ENCODE data around the gene DGKB. TPM values are rescaled to one million over a fixed set of nuclear protein-coding genes. Genes with fewer than 3 reads are reported as not detected.

The DGKB gene
- total and polyA plus RNA-seq, 2 of the 8 experiments (the other 6 are each of a cell fraction or from before 2014, with no cell fraction given): 1.9 to 2.6 TPM

DNA sequence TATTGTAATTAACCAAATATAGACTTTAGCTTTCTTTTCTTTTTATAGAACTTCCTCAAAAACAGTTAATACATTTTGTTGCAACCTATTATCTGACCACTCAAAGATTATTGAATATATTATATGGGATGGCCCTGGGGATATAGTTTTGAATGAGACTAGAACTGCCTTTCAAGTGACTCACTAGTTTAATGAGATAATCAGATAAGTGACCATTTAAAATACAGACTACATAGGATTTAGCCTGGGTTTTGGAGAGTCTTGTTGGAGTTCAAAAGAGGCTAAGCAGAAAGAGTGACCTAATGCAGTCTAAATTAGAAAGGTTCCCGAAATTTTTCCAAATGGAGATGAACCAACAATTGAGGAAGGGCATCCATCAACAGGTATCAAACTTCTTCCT lies 607.9 kb downstream of the DGKB start:
- no peak overlapping the region for H2BK5ac ChIP-seq (ENCODE audit: low read depth, low read length)
- no peak overlapping the region for H2AFZ ChIP-seq (ENCODE audit: low read length)
- H3K4ac ChIP-seq (replicated peaks; ENCODE audit: insufficient read length, low read depth, low read length): no peak overlapping the region
- no peak overlapping the region for H2BK12ac ChIP-seq (ENCODE audit: low read depth, low read length)
- H2BK120ac ChIP-seq (replicated peaks; ENCODE audit: low read depth, low read length): no peak overlapping the region
- H2BK20ac ChIP-seq (ENCODE audit: low read length): no peak overlapping the region
- no peaks in the 10 kb centered on the region for H4K20me1 ChIP-seq (replicated peaks in 1 of 2; ENCODE audit: control insufficient read depth in 1 of 2, insufficient read depth in 2 of 2, low read length in 2 of 2)
- no peak overlapping the region for H4K5ac ChIP-seq (ENCODE audit: insufficient read length, low read depth, low read length)
- H3K23me2 ChIP-seq (ENCODE audit: low read depth, low read length): no peaks in the 10 kb centered on the region
- H3K56ac ChIP-seq (replicated peaks; ENCODE audit: insufficient read length, low read depth, low read length): no peak overlapping the region
- POLR2A ChIA-PET (ENCODE audit: partially characterized antibody): no interaction called here
- no peak for TF ChIP-seq JUN (IDR thresholded peaks at IDR 0.05; ENCODE audit: low read depth, low read length)
- no peak for TF ChIP-seq SAP30 (IDR thresholded peaks at IDR 0.05; ENCODE audit: insufficient read depth, insufficient replicate concordance, low read length)
- TF ChIP-seq BRCA1 (IDR thresholded peaks at IDR 0.05; ENCODE audit: low read depth, low read length): no peak
- no peak for TF ChIP-seq SRF (IDR thresholded peaks at IDR 0.05; ENCODE audit: low read depth, low read length)
- no peak for TF ChIP-seq TAF1 (IDR thresholded peaks at IDR 0.05; ENCODE audit: low read depth, low read length)
- TF ChIP-seq RNF2 (IDR thresholded peaks at IDR 0.05; ENCODE audit: borderline replicate concordance, low read depth, low read length, missing control alignments, poor library complexity, severe bottlenecking): no peak
- TF ChIP-seq JUND (IDR thresholded peaks at IDR 0.05; ENCODE audit: low read length): no peak
- no peak for TF ChIP-seq CEBPB (IDR thresholded peaks at IDR 0.05; ENCODE audit: low read depth, low read length)
- TF ChIP-seq CBX8 (IDR thresholded peaks at IDR 0.05; ENCODE audit: borderline replicate concordance, low read depth, low read length): no peak
- no peak for TF ChIP-seq KDM5A (IDR thresholded peaks at IDR 0.05; ENCODE audit: low read length)
- TF ChIP-seq EGR1 (IDR thresholded peaks at IDR 0.05; ENCODE audit: borderline replicate concordance, low read depth, low read length): no peak
- H3K79me2 ChIP-seq (ENCODE audit: control insufficient read depth in 1 of 2, insufficient read depth in 2 of 2, low read length in 2 of 2): no peaks in the 10 kb centered on the region
- no peaks in the 10 kb centered on the region for H3K36me3 ChIP-seq (ENCODE audit: control insufficient read depth in 2 of 4, insufficient read depth in 4 of 4, low read length in 3 of 4)
- WGBS, 2 experiments (ENCODE audit: extremely low coverage in 1 of 2, insufficient coverage in 1 of 2, insufficient read length in 1 of 2, insufficient replicate concordance in 2 of 2, low coverage in 1 of 2, low lambda C conversion rate in 2 of 2, missing lambda C conversion rate in 1 of 2): 73% methylated on average over 1 of the region's 1 CpG; no CpG with 5 or more reads in 1 of the 2 experiments
- H3K9ac ChIP-seq (replicated peaks in 1 of 4; ENCODE audit: extremely low read depth in 1 of 4, low read depth in 3 of 4, low read length in 3 of 4): no peak overlapping the region
- no peak overlapping the region for H3K18ac ChIP-seq (ENCODE audit: extremely low read depth, low read length)
- H3K9me3 ChIP-seq (ENCODE audit: insufficient read depth in 2 of 2, low read depth in 1 of 2, low read length in 1 of 2): no peaks in the 10 kb centered on the region
- FAIRE-seq (no peak), DNase-seq (ENCODE audit: low read depth in 1 of 2, low spot score in 2 of 2) (no peak)
- H4K8ac ChIP-seq (ENCODE audit: extremely low read depth, insufficient read depth, low read length): no peak overlapping the region
- H3K4me1 ChIP-seq (replicated peaks in 1 of 4; ENCODE audit: control insufficient read depth in 3 of 4, insufficient read depth in 4 of 4, low read length in 3 of 4): no peaks in the 10 kb centered on the region
- H4K91ac ChIP-seq (replicated peaks; ENCODE audit: insufficient read length, low read length): no peak overlapping the region
- H2AK5ac ChIP-seq (ENCODE audit: low read depth, low read length): no peak overlapping the region
- no peak overlapping the region for H3K23ac ChIP-seq (ENCODE audit: insufficient read length)
- no peaks in the 10 kb centered on the region for H3K79me1 ChIP-seq (ENCODE audit: low read depth, low read length)
- no peaks in the 10 kb centered on the region for H3K27me3 ChIP-seq (replicated peaks in 1 of 4; ENCODE audit: control insufficient read depth in 3 of 4, extremely low read depth in 1 of 4, insufficient read depth in 3 of 4, low read length in 3 of 4)
- CTCF ChIA-PET (ENCODE audit: partially characterized antibody): interaction anchor here (0.6 to 0.7 kb wide), 2 partner anchors 50 to 73 kb away, joined by 3 read pairs; no protein-coding TSS in a partner anchor
- H3K4me3 ChIP-seq (ENCODE audit: extremely low read depth in 1 of 4, insufficient read depth in 2 of 4, low read depth in 3 of 4, low read length in 4 of 4): no peak overlapping the region
- no peak overlapping the region for H3K27ac ChIP-seq (ENCODE audit: low read depth, low read length)
- H3K14ac ChIP-seq (ENCODE audit: insufficient read length): no peak overlapping the region
- no peak overlapping the region for H3K4me2 ChIP-seq (ENCODE audit: insufficient read depth in 1 of 2, low read depth in 2 of 2, low read length in 2 of 2)
- H2BK15ac ChIP-seq (ENCODE audit: low read length): no peak overlapping the region

All from H1 (cell line).